GM18861 (cell line): ENCODE measurements around the gene ZNF362.

Experiments
- ATAC-seq: cut with Tn5 transposase; IDR thresholded peaks from one replicate; pipeline ENCODE4 v1.9.1; 2021; ENCODE audit not compliant: unreplicated experiment

The ZNF362 gene

GRCh38 chr1:33342041-33342723 lies 85.9 kb downstream of the ZNF362 start:
- ATAC-seq = no peak

GRCh38 chr1:33343539-33343938 lies 87.2 kb downstream of the ZNF362 start:
- ATAC-seq = no peak

GRCh38 chr1:33344896-33345560 lies 88.7 kb downstream of the ZNF362 start:
- ATAC-seq = no peak

GRCh38 chr1:33346533-33346926 lies 90.2 kb downstream of the ZNF362 start:
- ATAC-seq = no peak

- no peak for ATAC-seq
Observed at GRCh38 chr1:33346927-33347649, 90.8 kb downstream of the ZNF362 start.

- no peak for ATAC-seq
Observed at GRCh38 chr1:33347650-33347992, 91.3 kb downstream of the ZNF362 start.

GRCh38 chr1:33348194-33348593 lies 91.9 kb downstream of the ZNF362 start:
- no peak for ATAC-seq

GRCh38 chr1:33348676-33349080 lies 92.4 kb downstream of the ZNF362 start:
- no peak for ATAC-seq

GRCh38 chr1:33349081-33349759 lies 92.9 kb downstream of the ZNF362 start:
- ATAC-seq = peak; percentile 27

GRCh38 chr1:33349778-33350610 lies 93.7 kb downstream of the ZNF362 start:
- ATAC-seq = peak; percentile 53
